Measurements from ENCODE around the gene BHLHA15.

DNA sequence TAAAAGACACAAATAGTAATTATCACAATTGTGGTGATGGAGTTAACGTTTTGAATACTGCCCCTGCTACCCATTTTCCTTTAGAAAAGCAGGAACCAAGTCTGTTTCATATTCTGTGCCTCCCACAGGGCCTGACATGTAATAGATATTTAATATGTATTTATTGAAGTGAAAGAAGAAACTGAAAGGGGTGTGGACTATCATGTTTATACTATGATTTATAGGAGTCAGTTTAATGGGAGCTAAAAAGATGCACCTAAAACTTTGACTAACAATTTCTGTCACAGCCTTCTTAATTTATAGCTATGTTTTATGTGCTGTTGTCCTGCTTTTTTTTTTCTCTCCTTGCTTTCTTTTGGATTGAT is 24.1 kb upstream of the BHLHA15 start:
- TF ChIP-seq, protein P1, sequence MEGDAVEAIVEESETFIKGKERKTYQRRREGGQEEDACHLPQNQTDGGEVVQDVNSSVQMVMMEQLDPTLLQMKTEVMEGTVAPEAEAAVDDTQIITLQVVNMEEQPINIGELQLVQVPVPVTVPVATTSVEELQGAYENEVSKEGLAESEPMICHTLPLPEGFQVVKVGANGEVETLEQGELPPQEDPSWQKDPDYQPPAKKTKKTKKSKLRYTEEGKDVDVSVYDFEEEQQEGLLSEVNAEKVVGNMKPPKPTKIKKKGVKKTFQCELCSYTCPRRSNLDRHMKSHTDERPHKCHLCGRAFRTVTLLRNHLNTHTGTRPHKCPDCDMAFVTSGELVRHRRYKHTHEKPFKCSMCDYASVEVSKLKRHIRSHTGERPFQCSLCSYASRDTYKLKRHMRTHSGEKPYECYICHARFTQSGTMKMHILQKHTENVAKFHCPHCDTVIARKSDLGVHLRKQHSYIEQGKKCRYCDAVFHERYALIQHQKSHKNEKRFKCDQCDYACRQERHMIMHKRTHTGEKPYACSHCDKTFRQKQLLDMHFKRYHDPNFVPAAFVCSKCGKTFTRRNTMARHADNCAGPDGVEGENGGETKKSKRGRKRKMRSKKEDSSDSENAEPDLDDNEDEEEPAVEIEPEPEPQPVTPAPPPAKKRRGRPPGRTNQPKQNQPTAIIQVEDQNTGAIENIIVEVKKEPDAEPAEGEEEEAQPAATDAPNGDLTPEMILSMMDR (IDR thresholded peaks at IDR 0.05 in 8 of 11, conservative IDR thresholded peaks at IDR 0.05 in 3 of 11) = no peak
- no peak for TF ChIP-seq POLR2A (IDR thresholded peaks at IDR 0.05)

Measured in spleen (tissue), 7 donors.